OCI-LY3 (cell line): ENCODE results near the gene MPPED1.

Experiments used
- H2AFZ ChIP-seq: fragments of 200-600, 300-600 bp; shearing (Covaris generic); 2 replicates; pipeline ENCODE4 v1.6.0; 2014; ENCODE audit warnings: antibody characterized with exemption, low read depth, low read length
- H3K27ac ChIP-seq: fragments of 200-600, 300-600 bp; sonication (generic); 2 replicates; pipeline ENCODE4 v1.5.1; 2014; ENCODE audit warnings: mild to moderate bottlenecking, low read length, moderate library complexity, mixed read lengths
- H3K27me3 ChIP-seq: fragments of 200-600, 300-600 bp; sonication (generic); 2 replicates; pipeline ENCODE4 v1.6.1; 2014; ENCODE audit warnings: low read depth, low read length, mixed read lengths
- H3K36me3 ChIP-seq: fragments of 200-600, 300-600 bp; sonication (generic); replicated peaks from 2 replicates; pipeline ENCODE3; 2014; ENCODE audit warnings: low read depth, low read length, mixed read lengths
- H3K4me1 ChIP-seq: fragments of 300-600, 200-600 bp; sonication (generic); 2 replicates; pipeline ENCODE4 v1.6.1; 2014; ENCODE audit warnings: low read length, mixed read lengths
- H3K4me2 ChIP-seq: fragments of 200-600, 300-600 bp; sonication (generic); 2 replicates; pipeline ENCODE4 v1.6.1; 2014; ENCODE audit warnings: low read length, mixed read lengths
- H3K4me3 ChIP-seq: fragments of 300-600, 200-600 bp; sonication (generic); 2 replicates; pipeline ENCODE4 v1.5.1; 2014; ENCODE audit warnings: antibody characterized with exemption, mild to moderate bottlenecking, low read length, moderate library complexity
- H3K79me2 ChIP-seq: fragments of 300-600, 200-600 bp; shearing (Covaris generic); 2 replicates; pipeline ENCODE4 v1.6.1; 2014; ENCODE audit warnings: mild to moderate bottlenecking, low read length, mixed read lengths
- H3K9ac ChIP-seq: fragments of 300-600, 200-600 bp; shearing (Covaris generic); 2 replicates; pipeline ENCODE4 v1.6.0; 2014; ENCODE audit warnings: mild to moderate bottlenecking, low read length, moderate library complexity
- H3K9me3 ChIP-seq: fragments of 200-600, 300-600 bp; shearing (Covaris generic); 2 replicates; pipeline ENCODE4 v1.6.1; 2014; ENCODE audit warnings: low read length, mixed read lengths; ENCODE audit not compliant: insufficient read depth
- H4K20me1 ChIP-seq: fragments of 200-600, 300-600 bp; sonication (generic); 2 replicates; pipeline ENCODE4 v1.6.1; 2016; ENCODE audit warnings: low read length, mixed read lengths; ENCODE audit not compliant: insufficient read depth
- CTCF ChIP-seq: fragments of 200-600, 300-600 bp; sonication (generic); IDR thresholded peaks from 2 replicates; pipeline ENCODE4 v1.5.1; 2014; ENCODE audit warnings: antibody characterized with exemption, low read length, low read depth
- EZH2phosphoT487 ChIP-seq: fragments of 200-600 bp; shearing (Covaris generic); IDR thresholded peaks from 2 replicates; pipeline ENCODE4 v1.6.1; 2018; ENCODE audit warnings: antibody characterized with exemption, mixed run types, low read depth

Gene MPPED1

GRCh38 chr22:43479962-43480361 lies 68.1 kb downstream of the MPPED1 start:
- H3K4me2 ChIP-seq: no peak overlapping the region
- TF ChIP-seq CTCF (no peak), EZH2phosphoT487 (no peak)
- no peaks in the 10 kb centered on the region for H3K27me3 ChIP-seq
- no peak overlapping the region for H2AFZ ChIP-seq
- no peaks in the 10 kb centered on the region for H3K79me2 ChIP-seq
- H3K4me1 ChIP-seq: peaks cover 4% of the 10 kb centered on the region; the same call in 1 of the 2 replicates
- H3K9me3 ChIP-seq: no peaks in the 10 kb centered on the region
- H3K9ac ChIP-seq: no peak overlapping the region
- no peaks in the 10 kb centered on the region for H3K36me3 ChIP-seq
- no peak overlapping the region for H3K27ac ChIP-seq
- H4K20me1 ChIP-seq: no peaks in the 10 kb centered on the region
- no peak overlapping the region for H3K4me3 ChIP-seq

- H3K9me3 ChIP-seq: no peaks in the 10 kb centered on the region
- no peak overlapping the region for H3K4me2 ChIP-seq
- TF ChIP-seq EZH2phosphoT487 (no peak), CTCF (peak; percentile 69)
- no peaks in the 10 kb centered on the region for H4K20me1 ChIP-seq
- no peak overlapping the region for H3K4me3 ChIP-seq
- no peak overlapping the region for H3K9ac ChIP-seq
- no peaks in the 10 kb centered on the region for H3K27me3 ChIP-seq
- no peaks in the 10 kb centered on the region for H3K79me2 ChIP-seq
- peak overlapping the region; percentile 89 for H2AFZ ChIP-seq
- no peaks in the 10 kb centered on the region for H3K36me3 ChIP-seq
- H3K27ac ChIP-seq: no peak overlapping the region
- peaks cover 4% of the 10 kb centered on the region; the same call in 1 of the 2 replicates for H3K4me1 ChIP-seq
These were observed 69.9 kb downstream of the MPPED1 start for GRCh38 chr22:43481568-43482317.

- Histone ChIP-seq H3K27me3 (no peaks in the 10 kb centered on the region), H3K79me2 (no peaks in the 10 kb centered on the region), H2AFZ (no peak overlapping the region), H3K4me1 (peaks cover 4% of the 10 kb centered on the region; the same call in 1 of the 2 replicates), H3K9me3 (no peaks in the 10 kb centered on the region), H3K4me3 (no peak overlapping the region), H3K4me2 (no peak overlapping the region), H4K20me1 (no peaks in the 10 kb centered on the region), H3K27ac (no peak overlapping the region), H3K36me3 (no peaks in the 10 kb centered on the region), H3K9ac (no peak overlapping the region)
- no peak for TF ChIP-seq EZH2phosphoT487
- no peak for TF ChIP-seq CTCF
These were observed 70.5 kb downstream of the MPPED1 start for GRCh38 chr22:43482318-43482625.

GRCh38 chr22:43483266-43483665 lies 71.5 kb downstream of the MPPED1 start:
- Histone ChIP-seq H3K27ac (no peak overlapping the region), H3K9me3 (no peaks in the 10 kb centered on the region), H3K79me2 (no peaks in the 10 kb centered on the region), H3K4me1 (peaks cover 4% of the 10 kb centered on the region; the same call in 1 of the 2 replicates), H2AFZ (no peak overlapping the region), H3K4me3 (no peak overlapping the region), H4K20me1 (no peaks in the 10 kb centered on the region), H3K4me2 (no peak overlapping the region), H3K9ac (no peak overlapping the region), H3K27me3 (no peaks in the 10 kb centered on the region), H3K36me3 (no peaks in the 10 kb centered on the region)
- no peak for TF ChIP-seq EZH2phosphoT487
- TF ChIP-seq CTCF: no peak
